GM12878 (cell line): ENCODE measurements around the gene LLCFC1. TPM values are rescaled to one million over a fixed set of nuclear protein-coding genes. Genes with fewer than 3 reads are reported as not detected.

Experiments used
- ATAC-seq: fragments of 200-7000 bp; cut with Tn5 transposase; 3 replicates; pipeline ENCODE4 v1.9.1; 2020; ENCODE audit warnings: mild to moderate bottlenecking, moderate library complexity
- BruUV-seq: library from RNA; stranded (reverse); fragments of 400-500 nt; replicated peaks from 2 replicates; lab custom pipeline; 2021; lab: Mats Ljungman, UMichigan
- CTCF ChIA-PET: fragments of 300-600 bp; sonication (Branson Sonifier 250); formaldehyde crosslinking; extraction: SDS; loops from one replicate; lab custom pipeline; 2021; ENCODE audit warnings: inconsistent platforms; lab: Yijun Ruan, JAX
- POLR2A ChIA-PET: fragments of 350-600 bp; formaldehyde crosslinking; extraction: SDS; loops from one replicate; lab custom pipeline; 2021; ENCODE audit warnings: inconsistent platforms; lab: Charles Lee
- RAD21 ChIA-PET: fragments of 300-600 bp; sonication (Branson Sonifier 250); formaldehyde crosslinking; loops from one replicate; lab custom pipeline; 2023; ENCODE audit warnings: antibody characterized with exemption; ENCODE audit not compliant: unreplicated experiment; lab: Charles Lee
- SMC1A ChIA-PET: fragments of 300-600 bp; sonication (Branson Sonifier 250); formaldehyde crosslinking; loops from one replicate; lab custom pipeline; 2023; ENCODE audit not compliant: unreplicated experiment, uncharacterized antibody; lab: Charles Lee
- DNase-seq: peaks from one replicate; pipeline ENCODE4 v3.0.0-alpha.2; 2011; ENCODE audit warnings: low read depth, low spot score
- FAIRE-seq: peaks from 3 replicates; lab custom pipeline; 2011; peaks lifted over from hg19 to GRCh38; lab: Jason Lieb, UNC
- H2AFZ ChIP-seq: 2 replicates; pipeline ENCODE4 v1.6.0; 2011; ENCODE audit warnings: low read depth, low read length, control low read depth; ENCODE audit not compliant: control insufficient read depth
- H3K27ac ChIP-seq: 2 replicates; pipeline ENCODE4 v1.5.1; 2011; ENCODE audit warnings: control low read depth; ENCODE audit not compliant: control insufficient read depth, insufficient read depth
- H3K27me3 ChIP-seq, 2 experiments: replicated peaks in 1 of 2; 2 replicates each; pipeline versions ENCODE4 v1.6.0 to v1.6.1; 2011; ENCODE audit warnings: low read length in 1 of 2; ENCODE audit not compliant: control insufficient read depth in 2 of 2, insufficient read depth in 2 of 2
- H3K36me3 ChIP-seq, 2 experiments: 2 replicates each; pipeline ENCODE4 v1.5.1; 2011; ENCODE audit warnings: low read length in 1 of 2; ENCODE audit not compliant: control insufficient read depth in 2 of 2, insufficient read depth in 2 of 2
- H3K4me1 ChIP-seq: 2 replicates; pipeline ENCODE4 v1.6.1; 2011; ENCODE audit warnings: mild to moderate bottlenecking, low read length, moderate library complexity, mixed read lengths; ENCODE audit not compliant: control insufficient read depth, insufficient read depth
- H3K4me2 ChIP-seq: 2 replicates; pipeline ENCODE4 v1.6.0; 2011; ENCODE audit warnings: control low read depth; ENCODE audit not compliant: control insufficient read depth, insufficient read depth
- H3K4me3 ChIP-seq: fragments of 200-600 bp; sonication (generic); 2 replicates; pipeline ENCODE4 v1.5.1; 2016
- H3K79me2 ChIP-seq: 2 replicates; pipeline ENCODE4 v1.6.0; 2011; ENCODE audit warnings: low read length; ENCODE audit not compliant: control insufficient read depth, insufficient read depth
- H3K9ac ChIP-seq: 2 replicates; pipeline ENCODE4 v1.8.0; 2011; ENCODE audit warnings: low read length, control low read depth, mixed read lengths; ENCODE audit not compliant: control insufficient read depth, insufficient read depth
- H3K9me3 ChIP-seq: replicated peaks from 3 replicates; pipeline ENCODE4 v1.5.1; 2011; ENCODE audit warnings: mild to moderate bottlenecking, low read length; ENCODE audit not compliant: control insufficient read depth, insufficient read depth
- H4K20me1 ChIP-seq: 2 replicates; pipeline ENCODE4 v1.6.0; 2011; ENCODE audit not compliant: control insufficient read depth, insufficient read depth
- BHLHE40 ChIP-seq, 2 experiments: fragments of 450-650 bp in 1 of 2; IDR thresholded peaks; 2 replicates each; pipeline ENCODE4 v1.6.1; 2011 to 2017; ENCODE audit warnings: low read depth in 2 of 2, borderline replicate concordance in 1 of 2, improper control_type of control experiment in 1 of 2, low read length in 1 of 2, mild to moderate bottlenecking in 1 of 2
- FOXM1 ChIP-seq: IDR thresholded peaks from 2 replicates; pipeline ENCODE4 v1.6.1; 2012; ENCODE audit warnings: low read depth, mild to moderate bottlenecking, inconsistent platforms, low read length, moderate library complexity
- MLLT1 ChIP-seq: fragments of 450-650 bp; IDR thresholded peaks from 2 replicates; pipeline ENCODE4 v1.6.1; 2016; ENCODE audit warnings: mild to moderate bottlenecking
- NFIC ChIP-seq: IDR thresholded peaks from 2 replicates; pipeline ENCODE4 v1.6.1; 2012; ENCODE audit warnings: low read depth, mild to moderate bottlenecking, inconsistent platforms, low read length, moderate library complexity
- WGBS: methylation state at CpG from one replicate; pipeline ENCODE4 v1.1.6; 2016; ENCODE audit warnings: low lambda C conversion rate; ENCODE audit not compliant: insufficient replicate concordance, insufficient coverage; ENCODE audit errors: missing lambda C conversion rate; 5-methylcytosine and 5-hydroxymethylcytosine counted together
- in situ Hi-C: fragments of 300-500 bp; cut with MboI; formaldehyde crosslinking; loops from 9 replicates; pipeline ENCODE4 v1.14.3; 2018; ENCODE audit warnings: mixed read lengths
- intact Hi-C: fragments of 100-400 bp; cut with micrococcal nuclease; formaldehyde crosslinking; loops from one replicate; pipeline ENCODE4 v1.14.2; 2022; ENCODE audit not compliant: unreplicated experiment
- polyA plus RNA-seq, 11 experiments: library from polyadenylated mRNA; depleted of rRNA in 4 of 11; unstranded in 6 of 11; stranded (reverse) in 5 of 11; fragments of >200 nt; fragmentation: Nextera tagmentation in 4 of 11; fragmentation: Illumina TruSeq in 1 of 11; extraction: Ambion mirVana in 4 of 11; extraction: Trizol in 1 of 11; gene quantifications; 1 replicate in 1 of 11; 2 replicates in 10 of 11; pipeline versions ENCODE4 v1.2.1 to v1.2.3, GENCODE V29; 2011 to 2016; ENCODE audit warnings: inconsistent platforms in 2 of 11, missing spikeins in 2 of 11, low read depth in 1 of 11
- total RNA-seq, 4 experiments: library from RNA; depleted of rRNA in 3 of 4; stranded (reverse); fragments of >200 nt in 3 of 4; fragmentation: Illumina TruSeq in 1 of 4; extraction: Trizol in 1 of 4; gene quantifications; 2 replicates each; pipeline versions ENCODE4 v1.2.1 to v1.2.3, GENCODE V29; 2013 to 2021

The LLCFC1 gene
- total and polyA plus RNA-seq, 10 of the 15 experiments (the other 5 are each of a cell fraction or from before 2014, with no cell fraction given), result not detected

- no peak for TF ChIP-seq NFIC
- no peak for TF ChIP-seq MLLT1
- no peak for TF ChIP-seq BHLHE40 (IDR thresholded peaks at IDR 0.05; ENCODE audit: borderline replicate concordance in 1 of 2, low read depth in 2 of 2, low read length in 1 of 2)
- TF ChIP-seq FOXM1, result no peak
Measured at GRCh38 chr7:142896741-142897379, 42.4 kb upstream of the LLCFC1 start.

More at GRCh38 chr7:142896741-142897379, 42.4 kb upstream of the LLCFC1 start:
- Histone ChIP-seq H4K20me1 (no peaks in the 10 kb centered on the region), H3K4me2 (no peak overlapping the region), H3K4me3 (no peak overlapping the region), H3K27ac (no peak overlapping the region), H2AFZ (no peak overlapping the region), H3K4me1 (no peaks in the 10 kb centered on the region), H3K9me3 (no peaks in the 10 kb centered on the region), H3K36me3 (no peaks in the 10 kb centered on the region), H3K27me3 (peaks cover 0 to 3% of the 10 kb centered on the region in 2 experiments; a peak in 3 of 4 replicates), H3K9ac (no peak overlapping the region), H3K79me2 (no peaks in the 10 kb centered on the region)
- no peak for ATAC-seq
- ChIA-PET CTCF (interaction anchor here (0.6 to 1.7 kb wide), 3 partner anchors 20 to 106 kb away, joined by 3 to 5 read pairs (median 3); no protein-coding TSS in a partner anchor), RAD21 (no interaction called here), POLR2A (no interaction called here), SMC1A (interaction anchor here (0.7 kb wide), 1 partner anchor 1209 kb away, joined by 3 read pairs; no protein-coding TSS in a partner anchor)
- no TSS peak for BruUV-seq
- DNase-seq, result no peak
- intact Hi-C loops, result no loop called here
- 38% methylated on average over 3 of the region's 3 CpGs for WGBS
- in situ Hi-C loops, result no loop called here
- no peak for FAIRE-seq
